C4-2B (cell line): ENCODE data around the gene CPLX4.
"Not testable (repeated sequence)": the region's sequence is repeated elsewhere in the genome, so short reads cannot be mapped to it uniquely, and the experiment has no call there.

ENCODE experiments used
- ZFX ChIP-seq: fragments of 450-650 bp; IDR thresholded peaks from 2 replicates; pipeline ENCODE4 v1.6.1; 2017
- TF ChIP-seq, protein P1 (sequence below): fragments of 450-650 bp; conservative IDR thresholded peaks from 2 replicates; pipeline ENCODE4 v1.5.1; 2017; ENCODE audit warnings: mild to moderate bottlenecking

DNA sequence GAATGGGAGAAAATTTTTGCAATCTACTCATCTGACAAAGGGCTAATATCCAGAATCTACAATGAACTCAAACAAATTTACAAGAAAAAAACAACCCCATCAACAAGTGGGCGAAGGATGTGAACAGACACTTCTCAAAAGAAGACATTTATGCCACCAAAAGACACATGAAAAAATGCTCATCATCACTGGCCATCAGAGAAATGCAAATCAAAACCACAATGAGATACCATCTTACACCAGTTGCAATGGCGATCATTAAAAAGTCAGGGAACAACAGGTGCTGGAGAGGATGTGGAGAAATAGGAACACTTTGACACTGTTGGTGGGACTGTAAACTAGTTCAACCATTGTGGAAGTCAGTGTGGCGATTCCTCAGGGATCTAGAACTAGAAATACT lies 56.6 kb downstream of the CPLX4 start:
- TF ChIP-seq, protein P1, sequence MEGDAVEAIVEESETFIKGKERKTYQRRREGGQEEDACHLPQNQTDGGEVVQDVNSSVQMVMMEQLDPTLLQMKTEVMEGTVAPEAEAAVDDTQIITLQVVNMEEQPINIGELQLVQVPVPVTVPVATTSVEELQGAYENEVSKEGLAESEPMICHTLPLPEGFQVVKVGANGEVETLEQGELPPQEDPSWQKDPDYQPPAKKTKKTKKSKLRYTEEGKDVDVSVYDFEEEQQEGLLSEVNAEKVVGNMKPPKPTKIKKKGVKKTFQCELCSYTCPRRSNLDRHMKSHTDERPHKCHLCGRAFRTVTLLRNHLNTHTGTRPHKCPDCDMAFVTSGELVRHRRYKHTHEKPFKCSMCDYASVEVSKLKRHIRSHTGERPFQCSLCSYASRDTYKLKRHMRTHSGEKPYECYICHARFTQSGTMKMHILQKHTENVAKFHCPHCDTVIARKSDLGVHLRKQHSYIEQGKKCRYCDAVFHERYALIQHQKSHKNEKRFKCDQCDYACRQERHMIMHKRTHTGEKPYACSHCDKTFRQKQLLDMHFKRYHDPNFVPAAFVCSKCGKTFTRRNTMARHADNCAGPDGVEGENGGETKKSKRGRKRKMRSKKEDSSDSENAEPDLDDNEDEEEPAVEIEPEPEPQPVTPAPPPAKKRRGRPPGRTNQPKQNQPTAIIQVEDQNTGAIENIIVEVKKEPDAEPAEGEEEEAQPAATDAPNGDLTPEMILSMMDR: not testable (repeated sequence)
- TF ChIP-seq ZFX: not testable (repeated sequence)
